Non-pigmented ciliary epithelial cell (primary cell): ENCODE results near the gene MSH5.
A peak's percentile ranks its signal among the peaks of the same experiment; 100 is the strongest.

Source experiments
- DNase-seq: peaks from one replicate; pipeline ENCODE4 v3.0.0-alpha.2; 2010; ENCODE audit warnings: low read depth

The MSH5 gene

GRCh38 chr6:31713465-31713864 is 26.3 kb upstream of the MSH5 start:
- DNase-seq: no peak

GRCh38 chr6:31713991-31714684 is 25.7 kb upstream of the MSH5 start:
- DNase-seq: no peak

- no peak for DNase-seq
Measured at GRCh38 chr6:31715022-31715958, 24.5 kb upstream of the MSH5 start, which contains the start of gene LY6G6D. Gene LY6G6D (plus strand): TSS chr6:31715348. CDS start chr6:31715356, 8 bp downstream.

GRCh38 chr6:31717499-31718222 is 22.1 kb upstream of the MSH5 start:
- no peak for DNase-seq

- no peak for DNase-seq
Measured at GRCh38 chr6:31718265-31718664, 21.5 kb upstream of the MSH5 start.

- no peak for DNase-seq
Measured at GRCh38 chr6:31719001-31719400, 20.8 kb upstream of the MSH5 start.

GRCh38 chr6:31720196-31720770 is 19.5 kb upstream of the MSH5 start:
- no peak for DNase-seq

- no peak for DNase-seq
Measured at GRCh38 chr6:31721351-31722020, 18.3 kb upstream of the MSH5 start, which contains the start of gene LY6G6C. Gene LY6G6C (minus strand): TSS chr6:31721746. CDS start chr6:31721679, 67 bp downstream.

- no peak for DNase-seq
Measured at GRCh38 chr6:31722173-31722572, 17.6 kb upstream of the MSH5 start.

- DNase-seq: no peak
Measured at GRCh38 chr6:31723245-31723979, 16.4 kb upstream of the MSH5 start, which contains the start of gene MPIG6B. Gene MPIG6B (plus strand): TSS chr6:31723373. CDS start chr6:31723384, 11 bp downstream.

- no peak for DNase-seq
Measured at GRCh38 chr6:31723980-31724691, 15.7 kb upstream of the MSH5 start.

- no peak for DNase-seq
Measured at GRCh38 chr6:31725502-31726350, 14.1 kb upstream of the MSH5 start.

- no peak for DNase-seq
Measured at GRCh38 chr6:31727034-31727716, 12.6 kb upstream of the MSH5 start.

GRCh38 chr6:31727717-31728671 is 11.8 kb upstream of the MSH5 start:
- DNase-seq: no peak

- DNase-seq: no peak
Measured at GRCh38 chr6:31728767-31729514, 10.9 kb upstream of the MSH5 start, which contains the start of gene DDAH2. Gene DDAH2 (minus strand): TSS chr6:31729299. CDS start chr6:31729161, 138 bp downstream.

- DNase-seq: peak; percentile 46
Measured at GRCh38 chr6:31729515-31729978, 10.3 kb upstream of the MSH5 start.
